Heart left ventricle (tissue), 13 donors: ENCODE results near the gene SLC19A1.

ENCODE experiments used
- POLR2A ChIP-seq, 2 donors: fragments of 450-650 bp; IDR thresholded peaks; one replicate each; pipeline ENCODE4 v1.6.1; 2017; ENCODE audit warnings: antibody characterized with exemption in 2 of 2, mild to moderate bottlenecking in 2 of 2, moderate library complexity in 2 of 2
- TF ChIP-seq, protein P1 (sequence below), 12 donors: fragments of 200-600 bp; sonication (generic) in 4 of 12; IDR thresholded peaks; one replicate each; pipeline versions ENCODE4 v1.5.0 to v1.8.0; 2018 to 2022; ENCODE audit warnings: antibody characterized with exemption in 12 of 12, mild to moderate bottlenecking in 5 of 12
- donor health status: ischemic (EF 13 %, LVEDD 7.1; RV severe dilation, severe dysfunction).
- donor health status: DM: no; HTN: yes; CAD: no.
- donor health status: DM: no; HTN: no; CAD: no.
- donor health status: ischemic (EF 25% LVEDD 6.9; RV normal size, moderate dysfunction).
- donor health status: ischemic (EF 25% LVEDD 5.7; RV mildly dilated, moderate dysfunction).
- donor health status: ischemic (EF 35%, LVEDD 5.7; RV mildly dilated, moderate dysfunction).
- donor health status: nonischemic (EF 11% LVEDD 7.7; RV severe dilation, severe dysfunction).
- donor health status: DM: yes; HTN: yes; CAD: no.
- donor health status: PGD.
- donor health status: ischemic (EF 29% LVEDD 5.4; RV normal size, mild dysfunction).
- donor health status: nonischemic (EF 23%, LVEDD 6.1; RV moderate dilation, normal function).

DNA sequence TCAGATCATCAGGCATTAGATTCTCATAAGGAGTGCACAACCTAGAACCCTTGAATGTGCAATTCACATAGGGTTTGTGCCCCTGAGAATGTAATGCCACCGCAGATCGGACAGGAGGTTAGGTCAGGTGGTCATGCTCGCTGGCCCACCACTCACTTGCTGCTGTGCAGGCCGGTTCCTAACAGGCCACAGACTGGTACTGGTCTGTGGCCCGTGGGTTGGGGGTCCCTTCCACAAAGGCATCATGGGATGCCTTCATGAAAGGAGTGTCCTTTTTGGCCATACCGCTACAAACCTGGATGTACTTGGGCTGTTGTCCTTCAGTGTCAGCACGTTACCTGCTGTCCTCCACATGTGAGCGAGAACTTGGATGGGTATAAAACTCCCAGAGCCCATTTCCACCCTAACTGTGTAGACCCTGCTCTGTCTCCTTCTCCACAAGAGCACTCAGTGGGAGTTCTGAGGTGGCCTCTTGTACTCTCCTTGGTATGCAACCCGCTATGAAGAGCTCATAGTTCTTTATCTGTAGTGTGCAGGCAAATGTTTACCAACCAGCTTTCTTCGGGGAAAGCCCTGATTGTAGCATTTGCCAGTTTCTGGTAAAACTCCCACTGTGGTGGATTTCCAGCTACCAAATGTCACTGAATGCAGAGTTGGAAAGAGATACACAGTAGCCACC lies 41.7 kb upstream of the SLC19A1 start:
- TF ChIP-seq, protein P1, sequence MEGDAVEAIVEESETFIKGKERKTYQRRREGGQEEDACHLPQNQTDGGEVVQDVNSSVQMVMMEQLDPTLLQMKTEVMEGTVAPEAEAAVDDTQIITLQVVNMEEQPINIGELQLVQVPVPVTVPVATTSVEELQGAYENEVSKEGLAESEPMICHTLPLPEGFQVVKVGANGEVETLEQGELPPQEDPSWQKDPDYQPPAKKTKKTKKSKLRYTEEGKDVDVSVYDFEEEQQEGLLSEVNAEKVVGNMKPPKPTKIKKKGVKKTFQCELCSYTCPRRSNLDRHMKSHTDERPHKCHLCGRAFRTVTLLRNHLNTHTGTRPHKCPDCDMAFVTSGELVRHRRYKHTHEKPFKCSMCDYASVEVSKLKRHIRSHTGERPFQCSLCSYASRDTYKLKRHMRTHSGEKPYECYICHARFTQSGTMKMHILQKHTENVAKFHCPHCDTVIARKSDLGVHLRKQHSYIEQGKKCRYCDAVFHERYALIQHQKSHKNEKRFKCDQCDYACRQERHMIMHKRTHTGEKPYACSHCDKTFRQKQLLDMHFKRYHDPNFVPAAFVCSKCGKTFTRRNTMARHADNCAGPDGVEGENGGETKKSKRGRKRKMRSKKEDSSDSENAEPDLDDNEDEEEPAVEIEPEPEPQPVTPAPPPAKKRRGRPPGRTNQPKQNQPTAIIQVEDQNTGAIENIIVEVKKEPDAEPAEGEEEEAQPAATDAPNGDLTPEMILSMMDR (IDR thresholded peaks at IDR 0.05): no peak
- TF ChIP-seq POLR2A (IDR thresholded peaks at IDR 0.05): no peak
